C4-2B (cell line): ENCODE measurements around the gene KCNH3.

Experiments used
- ZFX ChIP-seq: fragments of 450-650 bp; IDR thresholded peaks from 2 replicates; pipeline ENCODE4 v1.6.1; 2017
- TF ChIP-seq, protein P1 (sequence below): fragments of 450-650 bp; conservative IDR thresholded peaks from 2 replicates; pipeline ENCODE4 v1.5.1; 2017; ENCODE audit warnings: mild to moderate bottlenecking

- TF ChIP-seq, protein P1, sequence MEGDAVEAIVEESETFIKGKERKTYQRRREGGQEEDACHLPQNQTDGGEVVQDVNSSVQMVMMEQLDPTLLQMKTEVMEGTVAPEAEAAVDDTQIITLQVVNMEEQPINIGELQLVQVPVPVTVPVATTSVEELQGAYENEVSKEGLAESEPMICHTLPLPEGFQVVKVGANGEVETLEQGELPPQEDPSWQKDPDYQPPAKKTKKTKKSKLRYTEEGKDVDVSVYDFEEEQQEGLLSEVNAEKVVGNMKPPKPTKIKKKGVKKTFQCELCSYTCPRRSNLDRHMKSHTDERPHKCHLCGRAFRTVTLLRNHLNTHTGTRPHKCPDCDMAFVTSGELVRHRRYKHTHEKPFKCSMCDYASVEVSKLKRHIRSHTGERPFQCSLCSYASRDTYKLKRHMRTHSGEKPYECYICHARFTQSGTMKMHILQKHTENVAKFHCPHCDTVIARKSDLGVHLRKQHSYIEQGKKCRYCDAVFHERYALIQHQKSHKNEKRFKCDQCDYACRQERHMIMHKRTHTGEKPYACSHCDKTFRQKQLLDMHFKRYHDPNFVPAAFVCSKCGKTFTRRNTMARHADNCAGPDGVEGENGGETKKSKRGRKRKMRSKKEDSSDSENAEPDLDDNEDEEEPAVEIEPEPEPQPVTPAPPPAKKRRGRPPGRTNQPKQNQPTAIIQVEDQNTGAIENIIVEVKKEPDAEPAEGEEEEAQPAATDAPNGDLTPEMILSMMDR = no peak
- TF ChIP-seq ZFX = no peak
These were observed 23.4 kb downstream of the KCNH3 start for GRCh38 chr12:49562233-49562632.
